D721Med (cell line): ENCODE measurements around the gene AAGAB.

Experiments
- DNase-seq: peaks from one replicate; pipeline ENCODE4 v3.0.0; 2011; ENCODE audit warnings: low spot score; ENCODE audit not compliant: insufficient read length
- FAIRE-seq: peaks from 2 replicates; lab custom pipeline; 2011; peaks lifted over from hg19 to GRCh38; lab: Jason Lieb, UNC
- CTCF ChIP-seq: IDR thresholded peaks from 2 replicates; pipeline ENCODE4 v1.5.1; 2012; ENCODE audit warnings: mild to moderate bottlenecking, control low read depth; ENCODE audit not compliant: insufficient read depth; ENCODE audit errors: missing control alignments

The AAGAB gene

GRCh38 chr15:67187351-67187854 is 67.1 kb downstream of the AAGAB start:
- DNase-seq (no peak), FAIRE-seq (no peak)
- no peak for TF ChIP-seq CTCF

DNA sequence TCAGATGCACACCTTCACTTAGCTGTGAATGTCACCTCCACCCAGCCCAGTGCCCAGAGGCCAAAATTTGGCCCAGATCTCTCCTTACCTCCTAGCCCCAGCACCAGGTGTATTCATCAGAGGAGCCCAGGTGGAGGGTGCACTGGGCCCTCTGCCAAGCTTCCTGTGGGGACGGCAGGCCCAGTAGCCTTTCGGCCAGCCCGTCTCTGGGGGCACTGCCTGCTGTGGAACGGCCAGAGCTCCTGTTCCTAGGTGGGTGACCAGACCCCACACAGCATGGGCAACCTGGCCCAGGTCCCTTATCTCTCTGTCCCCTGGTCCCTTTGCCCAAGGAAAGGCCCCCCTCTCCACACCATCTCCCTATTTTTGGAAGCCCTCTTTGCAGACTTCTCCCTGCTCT is 67.8 kb downstream of the AAGAB start:
- no peak for DNase-seq
- no peak for TF ChIP-seq CTCF
- no peak for FAIRE-seq

GRCh38 chr15:67186226-67186649 is 68.2 kb downstream of the AAGAB start:
- TF ChIP-seq CTCF: no peak
- DNase-seq (no peak), FAIRE-seq (no peak)

DNA sequence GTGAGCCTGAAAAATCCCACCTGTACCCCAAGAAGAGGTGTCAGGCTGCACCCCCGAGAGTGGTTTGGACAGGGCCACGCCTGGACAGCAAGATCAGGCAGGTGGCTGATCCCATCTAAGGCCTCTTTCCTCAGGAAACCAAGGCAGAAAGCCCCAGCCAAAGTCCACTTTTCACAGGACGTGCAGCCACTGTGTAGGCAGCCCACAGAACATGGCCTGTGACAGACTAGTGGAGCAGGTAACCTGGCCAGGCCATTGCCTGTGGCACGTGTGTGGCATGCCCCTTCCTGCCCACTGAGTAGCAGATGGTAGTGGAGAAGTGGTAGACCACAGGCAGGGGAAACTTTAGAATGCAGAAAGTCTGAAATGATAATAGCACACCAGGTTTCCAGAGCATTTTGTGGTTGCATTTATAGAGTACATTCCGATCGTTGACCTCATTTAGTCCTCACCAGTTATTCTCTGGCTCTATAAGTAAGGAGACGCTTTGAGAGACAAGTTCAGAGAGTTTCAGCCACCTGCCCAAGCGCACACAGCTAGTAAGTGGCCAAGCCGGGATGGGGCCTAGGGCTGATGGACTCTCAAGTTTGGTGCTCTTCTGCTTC is 68.7 kb downstream of the AAGAB start:
- FAIRE-seq: no peak
- no peak for DNase-seq
- TF ChIP-seq CTCF: no peak

DNA sequence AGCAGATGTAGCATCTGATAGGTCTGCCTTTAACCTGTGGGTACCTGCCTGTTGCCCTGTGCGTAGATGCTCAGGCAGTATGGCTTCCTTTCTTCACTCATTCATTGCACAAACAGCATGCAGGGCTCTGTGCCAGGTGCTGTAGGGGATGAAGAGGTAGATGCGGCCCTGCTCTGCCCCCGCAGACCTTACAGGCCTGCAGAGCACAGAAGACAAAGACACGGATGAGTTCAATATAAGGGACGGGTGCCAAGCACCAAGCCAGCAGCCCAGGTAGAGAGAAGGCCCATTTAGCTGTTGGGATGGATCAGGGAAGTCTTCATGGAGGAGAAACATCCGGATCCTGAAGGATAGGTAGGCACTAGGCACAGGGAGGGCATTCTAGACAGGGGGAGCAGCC is 69.4 kb downstream of the AAGAB start:
- FAIRE-seq (no peak), DNase-seq (no peak)
- TF ChIP-seq CTCF: no peak

DNA sequence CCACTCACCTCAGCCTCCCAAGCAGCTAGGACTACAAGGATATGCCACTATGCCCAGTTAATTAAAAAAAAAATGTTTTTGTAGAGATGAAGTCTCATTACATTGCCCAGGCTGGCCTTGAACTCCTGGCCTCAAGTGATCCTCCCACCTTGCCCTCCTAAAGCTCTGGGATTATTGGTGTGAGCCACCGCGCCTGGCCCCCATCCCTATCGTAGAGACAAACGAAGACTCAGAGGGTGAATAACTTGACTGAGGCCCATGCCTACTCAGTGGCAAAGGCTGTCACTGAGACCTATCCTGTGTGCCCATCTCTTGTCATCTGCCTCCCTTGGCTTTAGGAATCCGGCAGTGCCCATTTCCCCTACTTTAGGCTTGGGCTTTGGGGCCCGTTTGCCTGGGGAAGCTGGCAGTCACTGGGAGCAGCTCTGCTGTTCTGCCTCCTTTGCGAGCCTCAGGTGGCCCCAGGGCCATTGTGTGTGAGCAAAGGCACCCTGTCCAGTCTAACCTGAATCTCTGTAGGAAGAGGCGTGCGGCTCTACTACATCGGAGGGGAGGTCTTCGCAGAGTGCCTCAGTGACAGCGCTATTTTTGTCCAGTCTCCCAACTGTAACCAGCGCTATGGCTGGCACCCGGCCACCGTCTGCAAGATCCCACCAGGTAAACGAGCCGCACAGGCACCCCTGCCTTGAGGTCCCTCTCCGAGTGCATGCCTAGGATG is 70.1 kb downstream of the AAGAB start:
- FAIRE-seq (no peak), DNase-seq (no peak)
- no peak for TF ChIP-seq CTCF
